Measurements from ENCODE around the gene SLCO4A1.
"Not testable (repeated sequence)": the region's sequence is repeated elsewhere in the genome, so short reads cannot be mapped to it uniquely, and the experiment has no call there.

SLCO4A1 gene

DNA sequence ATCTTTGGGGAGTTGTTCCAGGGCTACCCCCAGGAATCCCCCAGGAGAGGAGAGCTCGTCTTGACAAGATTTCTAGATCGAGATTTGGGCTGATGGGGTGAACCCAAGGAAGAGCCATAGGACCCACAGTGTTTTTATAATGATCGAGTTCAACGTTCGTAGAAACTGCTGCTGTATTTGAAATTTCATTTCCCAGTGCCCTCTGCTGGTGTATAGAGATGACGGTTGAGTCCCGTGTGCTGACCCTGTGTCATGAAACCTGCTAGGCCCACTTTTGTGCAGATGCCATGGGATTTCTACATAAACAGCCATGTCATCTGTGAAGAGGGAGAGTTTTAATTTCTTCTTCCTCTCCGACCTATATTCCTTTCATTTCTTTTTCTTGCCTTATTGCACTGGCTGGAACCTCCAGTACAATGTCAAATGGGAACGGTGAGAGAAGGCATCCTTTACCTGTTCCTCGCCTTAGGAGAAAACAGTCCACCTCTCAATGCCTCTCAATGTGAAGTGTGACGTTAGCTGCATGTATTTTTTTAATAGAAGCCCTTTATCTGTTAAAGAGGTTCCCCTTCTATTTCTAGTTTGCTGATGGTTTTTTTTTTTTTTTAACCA, 37.8 kb downstream of the SLCO4A1 start:
- no peak for DNase-seq (ENCODE audit: insufficient read length, low spot score)
- FAIRE-seq, result no peak

DNA sequence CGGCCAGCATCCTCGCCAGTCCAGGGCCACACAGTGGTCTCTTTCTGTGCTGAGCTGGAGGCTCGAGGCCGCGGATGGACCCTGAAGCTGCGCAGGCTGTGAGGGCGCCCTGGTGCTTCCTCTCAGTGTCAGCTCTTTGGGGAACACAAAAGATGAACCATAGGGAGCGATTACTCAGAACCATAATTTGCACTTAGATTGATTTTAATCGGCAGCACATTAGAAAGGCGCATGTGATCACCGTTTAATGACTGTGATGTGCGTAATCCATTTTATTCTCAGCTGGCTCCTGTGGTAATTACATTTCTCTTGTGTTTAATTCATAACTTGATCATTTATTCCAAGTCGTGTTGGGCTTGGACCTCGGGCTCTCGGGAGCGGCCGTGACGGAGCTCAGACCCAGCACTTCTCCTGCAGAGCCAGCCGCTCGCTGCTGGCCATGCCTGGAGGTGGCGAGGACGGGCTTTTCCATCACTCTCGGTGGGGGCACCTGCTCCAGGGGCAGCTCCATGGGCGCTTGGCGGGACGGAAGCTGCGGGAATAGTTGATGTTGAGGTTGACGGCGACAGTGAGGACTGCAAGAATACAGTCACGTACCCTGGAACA, 40.7 kb downstream of the SLCO4A1 start:
- FAIRE-seq (peak; percentile 13), DNase-seq (ENCODE audit: insufficient read length, low spot score) (no peak)

DNA sequence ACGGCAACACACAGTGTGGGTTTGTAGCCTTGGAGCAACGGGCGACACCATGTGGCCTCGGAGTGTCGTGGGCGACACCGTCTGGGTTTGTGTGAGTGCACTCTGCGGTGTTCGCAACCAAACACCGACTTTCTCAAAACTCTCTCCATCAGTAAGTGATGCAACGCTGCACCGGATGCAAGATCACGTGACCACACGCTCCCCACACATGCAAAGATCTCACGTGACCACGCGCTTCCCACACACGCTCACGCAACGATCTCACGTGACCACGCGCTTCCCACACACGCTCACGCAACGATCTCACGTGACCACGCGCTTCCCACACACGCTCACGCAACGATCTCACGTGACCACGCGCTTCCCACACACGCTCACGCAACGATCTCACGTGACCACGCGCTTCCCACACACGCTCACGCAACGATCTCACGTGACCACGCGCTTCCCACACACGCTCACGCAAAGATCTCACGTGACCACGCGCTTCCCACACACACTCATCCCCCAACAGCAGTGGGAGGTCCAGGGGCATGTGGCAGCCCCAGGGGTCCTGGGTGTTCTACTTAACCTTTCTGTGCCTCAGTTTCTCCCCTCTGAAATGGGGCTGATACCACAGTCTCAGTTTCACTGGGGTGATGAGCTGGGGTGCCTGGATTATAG, 41.5 kb downstream of the SLCO4A1 start:
- FAIRE-seq, result peak; percentile 92
- DNase-seq (ENCODE audit: insufficient read length, low spot score), result not testable (repeated sequence)

DNA sequence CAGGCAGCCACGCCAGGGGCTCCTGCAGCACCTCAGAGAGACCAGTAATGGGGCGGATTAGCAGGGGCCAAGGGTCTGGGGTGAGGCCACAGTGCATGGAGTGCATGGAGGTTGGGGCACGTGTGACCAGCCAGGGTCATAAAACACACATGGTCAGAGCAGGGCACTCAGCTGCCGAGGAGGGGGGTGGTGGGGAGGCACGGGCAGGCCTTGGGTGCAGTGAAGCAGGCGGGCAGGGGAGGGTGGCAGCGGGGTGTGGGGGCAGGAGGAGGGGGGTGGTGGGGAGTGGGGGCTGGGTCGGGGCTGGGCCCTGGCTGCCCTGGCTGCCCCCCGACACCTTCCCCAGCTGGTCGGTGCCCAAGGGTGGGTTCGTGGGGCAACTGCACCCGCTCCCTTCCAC, 42.7 kb downstream of the SLCO4A1 start:
- no peak for DNase-seq (ENCODE audit: insufficient read length, low spot score)
- FAIRE-seq, result no peak

DNA sequence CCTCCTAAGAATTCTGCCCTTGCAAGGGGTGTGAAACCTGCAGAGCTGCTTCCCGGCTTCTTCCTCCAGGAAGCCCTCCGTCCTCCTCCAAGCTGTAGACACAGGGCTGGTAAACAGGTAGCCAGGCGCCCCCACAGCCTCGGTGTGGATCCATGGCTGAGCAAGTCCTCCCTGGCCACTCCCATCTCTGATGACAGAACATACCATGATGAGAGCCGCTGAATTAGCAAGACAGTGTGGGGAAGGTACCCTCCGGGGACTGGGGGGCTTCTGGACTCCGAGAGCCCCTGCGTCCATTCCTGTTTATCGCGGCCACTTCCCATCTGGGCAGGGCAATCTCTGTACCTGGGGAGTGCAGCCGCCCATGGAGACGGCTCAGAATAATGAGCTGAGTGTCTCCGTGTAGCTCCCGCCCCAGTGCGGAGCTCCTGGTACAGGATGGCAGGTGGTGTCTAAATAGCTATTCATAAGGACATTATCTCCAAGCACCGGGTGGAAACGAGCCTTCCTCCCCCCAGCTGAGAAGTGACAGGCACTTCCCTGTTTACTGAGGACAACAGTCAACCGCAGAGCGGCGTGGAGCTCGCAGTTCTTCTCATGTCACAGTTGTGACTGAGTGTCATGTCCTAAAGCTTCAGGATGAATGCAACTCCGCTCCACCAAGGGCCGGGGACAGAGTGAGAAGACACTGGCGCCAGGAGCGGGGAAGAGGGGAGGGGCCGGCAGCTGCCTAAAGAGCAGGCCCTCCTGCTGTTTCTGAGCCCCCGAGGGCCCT, 43.7 kb downstream of the SLCO4A1 start:
- no peak for DNase-seq (ENCODE audit: insufficient read length, low spot score)
- peak; percentile 83 for FAIRE-seq

DNA sequence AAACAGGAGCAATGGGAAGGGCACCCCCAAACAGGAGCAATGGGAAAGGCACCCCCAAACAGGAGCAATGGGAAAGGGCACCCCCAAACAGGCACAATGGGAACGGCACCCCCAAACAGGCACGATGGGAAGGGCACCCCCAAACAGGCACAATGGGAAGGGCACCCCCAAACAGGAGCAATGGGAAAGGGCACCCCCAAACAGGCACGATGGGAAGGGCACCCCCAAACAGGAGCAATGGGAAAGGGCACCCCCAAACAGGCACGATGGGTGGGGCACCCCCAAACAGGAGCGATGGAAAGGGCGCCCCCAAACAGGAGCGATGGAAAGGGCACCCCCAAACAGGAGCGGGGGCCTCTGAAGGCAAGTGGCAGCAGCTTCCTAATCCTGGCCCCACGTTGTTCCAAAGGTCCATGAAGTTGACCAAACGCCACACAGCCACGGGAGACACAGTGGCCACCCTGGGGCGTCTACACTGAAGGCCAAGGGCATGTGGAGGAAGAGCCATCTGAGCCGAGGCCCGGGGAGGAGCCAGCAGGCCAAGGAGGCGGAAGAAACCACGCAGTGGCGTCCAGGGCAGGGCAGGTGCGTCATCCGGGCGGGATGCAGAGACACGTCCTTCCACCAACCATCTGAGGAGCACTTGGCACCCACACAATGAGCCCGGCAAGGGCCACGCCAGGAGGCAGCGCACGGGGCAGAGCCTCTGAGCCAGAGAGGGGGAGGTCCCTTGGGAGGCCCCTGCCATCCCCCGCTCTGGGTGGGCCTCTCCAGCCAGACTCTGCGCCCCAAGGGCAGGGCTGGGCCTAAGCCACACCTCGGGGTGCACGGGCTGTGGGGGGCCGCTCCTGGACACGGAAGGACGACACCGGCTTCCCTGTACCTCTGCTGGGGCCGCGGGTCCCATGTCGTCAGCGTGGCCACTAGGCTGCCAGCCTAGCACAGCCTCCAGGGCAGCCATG, 44.8 kb downstream of the SLCO4A1 start:
- DNase-seq (ENCODE audit: insufficient read length, low spot score), result no peak
- peak; percentile 72 for FAIRE-seq

DNA sequence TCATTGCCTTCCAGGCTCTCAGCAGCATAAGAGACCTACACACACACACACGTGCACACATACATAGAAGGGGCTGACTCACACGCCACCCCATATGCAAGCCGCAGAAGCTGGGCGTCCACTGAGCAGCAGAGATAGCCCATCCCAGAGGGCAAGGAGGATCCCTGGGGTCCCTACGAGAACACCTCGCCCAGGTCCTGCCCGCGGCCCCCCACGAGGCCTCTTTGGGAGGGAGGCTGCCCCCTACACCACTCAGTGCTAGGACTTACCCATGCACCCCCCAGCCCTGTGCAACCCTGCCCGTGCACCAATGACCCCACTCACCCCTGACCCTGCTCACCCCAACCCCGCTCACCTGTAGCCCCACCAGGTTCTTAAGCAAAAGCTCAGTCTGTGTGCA, 45.8 kb downstream of the SLCO4A1 start:
- DNase-seq (ENCODE audit: insufficient read length, low spot score), result no peak
- peak; percentile 44 for FAIRE-seq

DNA sequence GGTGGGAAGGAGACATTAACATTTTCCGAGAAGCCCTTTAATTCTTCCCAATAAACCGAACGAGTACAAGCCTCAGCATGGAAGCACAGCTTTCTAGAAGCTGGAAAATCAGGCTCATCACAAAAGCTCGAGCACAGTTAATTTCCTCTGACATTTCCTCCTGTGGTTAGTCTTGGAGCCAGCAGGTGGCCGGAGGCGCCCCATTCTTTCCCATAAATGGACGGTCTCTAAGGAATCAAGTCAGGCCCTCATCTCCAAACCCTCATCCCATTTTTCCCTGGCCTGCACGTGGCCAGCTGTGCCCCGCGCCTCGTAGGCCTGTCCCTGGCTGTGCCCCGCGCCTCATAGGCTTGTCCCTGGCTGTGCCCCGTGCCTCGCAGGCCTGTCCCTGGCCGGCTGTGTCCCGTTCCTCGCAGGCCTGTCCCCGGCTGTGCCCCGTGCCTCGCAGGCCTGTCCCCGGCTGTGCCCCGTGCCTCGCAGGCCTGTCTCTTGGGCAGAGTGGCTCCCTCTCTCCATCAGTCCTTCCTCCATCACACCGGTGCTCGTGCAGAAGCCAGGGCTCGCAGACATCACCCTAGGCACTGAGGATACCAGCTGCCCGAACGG, 46.7 kb downstream of the SLCO4A1 start:
- FAIRE-seq (peak; percentile 96), DNase-seq (ENCODE audit: insufficient read length, low spot score) (peak; percentile 54)

DNA sequence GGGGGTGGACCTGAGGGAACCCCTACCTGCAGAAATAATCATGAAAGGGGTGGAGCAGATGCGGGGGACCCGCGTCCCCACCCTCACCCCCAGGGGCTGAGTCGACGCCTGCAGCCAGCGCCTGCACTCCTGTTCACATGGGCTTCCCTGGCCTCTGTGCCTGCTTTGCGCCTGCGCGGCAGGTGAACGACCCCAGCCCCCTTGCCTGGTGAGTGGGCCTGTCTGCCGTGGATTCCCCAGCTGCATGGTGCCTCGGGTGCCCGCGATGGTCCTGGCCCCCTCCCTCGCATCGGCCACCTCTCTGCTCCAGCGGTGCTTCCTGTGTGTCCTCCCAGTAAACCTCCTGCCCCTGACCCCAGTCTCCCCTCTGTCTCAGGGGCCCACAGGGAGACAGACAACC, 47.6 kb downstream of the SLCO4A1 start:
- FAIRE-seq, result peak; percentile 48
- DNase-seq (ENCODE audit: insufficient read length, low spot score), result no peak

DNA sequence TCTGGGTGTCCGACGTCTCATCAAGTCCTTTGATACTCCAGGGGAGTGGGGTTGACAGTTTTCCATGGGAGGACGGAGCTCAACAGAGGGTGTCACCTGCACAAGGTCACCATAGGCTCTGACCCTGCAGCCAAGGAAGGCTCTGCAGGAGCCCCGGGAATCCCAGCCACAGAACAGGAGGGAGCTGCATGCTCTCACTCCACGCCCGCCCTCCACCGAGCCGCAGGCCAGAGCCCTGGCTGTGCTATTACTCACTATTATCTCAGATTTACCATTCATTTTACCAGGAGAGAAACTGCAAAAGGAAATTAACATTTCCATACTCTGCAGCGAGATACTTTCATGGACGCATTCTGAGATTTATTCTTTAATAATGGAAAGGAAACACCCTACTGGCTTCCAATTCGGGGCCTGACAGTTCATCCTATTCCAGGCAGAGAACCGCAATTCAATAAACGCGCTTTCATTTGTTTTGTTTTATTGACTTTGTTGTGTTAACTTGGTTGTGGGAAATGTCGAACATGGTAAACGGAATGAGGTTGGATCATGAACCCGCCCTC, 48.0 kb downstream of the SLCO4A1 start:
- no peak for FAIRE-seq
- no peak for DNase-seq (ENCODE audit: insufficient read length, low spot score)

DNA sequence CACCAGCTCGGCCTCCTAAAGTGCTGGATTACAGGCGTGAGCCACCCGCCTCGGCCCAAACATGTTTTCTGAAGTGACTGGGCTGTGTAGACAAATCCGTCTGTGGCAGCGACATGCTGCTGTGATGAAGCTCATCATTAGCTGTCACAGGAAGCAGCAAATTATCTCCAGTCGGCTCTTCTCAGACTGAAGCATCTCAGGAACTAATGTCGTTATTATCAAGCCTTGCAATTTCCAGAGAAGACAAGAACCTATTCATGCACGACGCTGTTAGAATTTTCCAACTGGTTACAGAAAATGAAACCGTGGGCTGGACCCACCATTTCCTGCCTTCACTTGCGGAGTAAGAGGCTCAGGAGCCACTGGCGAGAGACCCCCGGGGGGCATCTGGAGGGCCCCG, 49.2 kb downstream of the SLCO4A1 start:
- peak; percentile 20 for FAIRE-seq
- no peak for DNase-seq (ENCODE audit: insufficient read length, low spot score)

DNA sequence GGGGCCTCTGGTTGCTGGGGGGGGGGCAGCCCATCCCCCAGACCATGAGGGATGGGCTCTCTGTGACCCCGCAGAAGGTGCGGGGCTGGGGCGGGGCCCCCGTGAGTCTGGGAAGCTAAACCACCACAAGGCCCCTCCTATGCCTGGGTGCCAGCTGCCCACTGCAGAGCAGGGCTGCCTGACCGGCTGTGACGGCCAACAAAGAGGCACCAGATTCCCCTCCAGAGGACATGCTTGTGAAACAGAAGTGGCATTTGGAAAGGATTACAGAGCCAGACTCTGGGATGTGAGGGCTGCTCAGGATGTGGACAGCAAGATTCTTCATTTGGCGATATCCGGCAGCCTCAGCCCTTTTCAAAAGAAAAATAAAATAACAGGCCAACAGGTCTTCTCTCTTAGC, 49.9 kb downstream of the SLCO4A1 start:
- DNase-seq (ENCODE audit: insufficient read length, low spot score) (no peak), FAIRE-seq (no peak)

DNA sequence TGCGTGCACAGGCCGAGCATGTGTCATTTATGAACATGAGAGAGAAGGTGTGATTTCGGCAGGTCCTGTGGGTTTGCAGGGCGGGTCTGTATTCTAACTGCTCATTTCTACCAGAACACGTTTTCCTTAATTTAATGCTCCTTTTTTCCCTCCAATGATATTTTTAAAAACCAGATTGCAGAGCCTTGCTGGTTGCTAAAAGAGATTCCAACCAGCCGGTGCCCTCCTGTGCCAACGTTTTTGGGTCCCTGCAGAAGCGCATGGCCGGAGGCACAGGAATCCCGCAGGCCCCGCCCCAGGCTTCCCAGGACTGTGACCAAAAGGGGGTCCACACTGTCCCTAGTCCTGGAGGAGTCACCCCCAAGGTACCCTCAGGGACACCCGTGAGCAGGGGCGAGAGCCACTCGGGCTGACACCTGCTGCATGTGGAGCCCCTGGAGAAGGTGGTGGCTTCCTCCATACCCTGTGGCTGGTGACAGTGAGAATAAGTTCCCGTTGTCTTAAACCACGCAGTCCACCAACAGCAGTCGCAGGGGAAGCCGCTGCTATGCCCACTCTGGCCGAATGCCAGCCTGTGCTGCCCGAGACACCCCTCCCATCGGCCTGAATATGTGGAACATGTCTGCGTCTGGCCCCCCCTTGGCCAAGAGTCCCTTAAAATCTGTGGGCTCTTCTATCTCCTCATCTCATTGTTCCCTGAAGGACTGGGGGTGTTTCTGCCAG, 50.7 kb downstream of the SLCO4A1 start:
- DNase-seq (ENCODE audit: insufficient read length, low spot score) (no peak), FAIRE-seq (no peak)

DNA sequence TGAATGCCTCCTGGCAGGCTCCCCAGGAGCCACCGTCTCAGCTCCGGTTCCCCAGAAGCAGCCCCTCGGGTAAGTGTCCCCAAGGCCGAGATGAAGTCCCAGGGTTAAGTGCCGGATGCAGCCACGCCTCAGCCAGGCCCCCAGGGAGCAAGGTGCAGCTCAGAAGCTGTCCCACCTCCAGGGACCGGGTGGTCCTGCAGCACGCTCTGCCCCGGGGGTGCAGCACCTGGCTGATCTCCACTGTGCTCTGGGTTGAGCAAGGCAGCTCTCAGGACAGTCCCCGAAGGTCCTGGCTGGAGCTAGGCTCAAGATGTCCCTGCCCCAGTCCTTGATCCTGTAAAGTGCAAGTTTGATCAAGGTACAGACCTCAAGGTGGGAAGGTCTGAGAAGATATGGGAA, 51.2 kb downstream of the SLCO4A1 start:
- no peak for DNase-seq (ENCODE audit: insufficient read length, low spot score)
- peak; percentile 4 for FAIRE-seq

DNA sequence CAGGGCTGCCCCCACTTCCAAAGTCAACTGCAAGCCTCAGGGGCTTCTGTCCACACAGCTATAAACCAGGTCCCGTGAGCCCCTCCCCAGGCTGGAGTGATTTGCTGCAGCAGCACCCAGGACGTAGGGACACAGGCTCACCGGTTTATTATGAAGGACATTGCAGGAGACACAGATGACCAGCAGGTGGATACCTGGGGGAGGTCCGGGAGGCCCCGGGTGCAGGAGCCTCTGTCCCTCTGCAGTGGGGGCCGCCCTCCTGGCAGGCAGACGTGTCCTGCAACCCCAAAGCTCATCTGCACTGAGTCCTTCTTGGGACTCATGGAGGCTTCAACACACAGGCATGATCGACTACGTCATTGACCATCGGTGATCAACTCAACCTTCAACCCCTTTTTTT, 51.8 kb downstream of the SLCO4A1 start:
- DNase-seq (ENCODE audit: insufficient read length, low spot score), result no peak
- FAIRE-seq, result peak; percentile 44

DNA sequence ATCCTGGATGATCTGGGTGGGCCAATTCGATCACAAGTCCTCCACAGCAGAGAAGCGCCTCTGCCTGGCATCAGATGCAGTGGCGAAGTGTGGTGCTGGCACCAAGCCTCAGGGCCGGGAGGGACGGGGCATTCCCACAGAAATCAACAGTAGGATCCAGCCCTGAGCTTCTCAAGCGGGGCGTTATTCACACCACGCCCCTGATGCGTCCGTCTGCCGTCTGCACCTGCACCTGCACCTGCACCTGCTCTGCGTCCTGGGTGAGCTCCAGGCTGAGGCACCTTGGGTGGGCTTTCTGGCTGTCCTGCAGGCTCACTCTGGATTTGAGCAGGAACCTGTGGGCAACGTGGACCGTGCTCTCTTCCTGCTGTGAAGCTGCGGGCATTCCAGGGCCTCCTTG, 52.6 kb downstream of the SLCO4A1 start:
- FAIRE-seq, result no peak
- no peak for DNase-seq (ENCODE audit: insufficient read length, low spot score)

DNA sequence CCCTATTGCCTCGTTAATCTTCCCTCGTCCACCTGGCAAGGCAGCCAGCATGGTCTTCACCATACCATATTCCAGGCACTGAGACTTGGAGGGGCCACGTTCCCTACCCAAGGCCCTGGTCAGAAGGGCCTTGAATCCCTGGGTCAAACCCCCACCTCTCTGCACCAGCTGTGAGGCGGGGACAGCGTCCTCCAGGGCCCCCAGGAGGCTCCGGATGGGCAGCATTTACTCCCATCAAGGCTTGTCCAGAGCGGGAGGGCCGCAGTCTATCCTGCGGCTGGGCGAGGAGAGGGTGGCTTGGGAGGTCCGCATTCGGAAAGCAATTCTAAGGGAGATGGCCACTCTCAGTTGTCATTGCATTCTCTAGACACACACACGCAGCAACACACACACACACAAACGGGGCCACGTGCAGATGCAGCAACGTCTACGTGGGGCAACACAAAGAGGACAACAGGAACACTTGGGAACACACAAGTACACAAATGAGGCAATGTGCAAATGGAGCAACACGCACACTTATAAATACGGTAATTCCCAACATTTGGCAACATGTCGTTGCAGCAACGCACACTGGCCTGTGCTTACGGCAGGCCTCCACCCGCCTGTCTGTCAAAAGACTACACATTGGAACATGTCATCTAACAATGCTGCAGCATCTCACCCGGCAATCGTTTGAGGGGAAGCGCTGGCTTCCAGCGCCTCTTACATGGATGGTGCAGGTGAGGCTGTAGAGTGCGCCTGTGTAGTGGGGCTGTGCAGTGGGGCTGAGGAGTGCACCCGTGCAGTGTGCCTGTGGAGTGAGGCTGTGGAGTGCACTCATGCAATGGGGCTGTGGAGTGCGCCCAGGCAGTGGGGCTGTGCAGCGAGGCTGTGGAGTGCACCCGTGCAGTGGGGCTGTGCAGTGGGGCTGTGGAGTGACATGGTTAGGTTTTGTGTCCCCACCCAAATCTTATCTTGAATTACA, 53.4 kb downstream of the SLCO4A1 start:
- no peak for DNase-seq (ENCODE audit: insufficient read length, low spot score)
- FAIRE-seq, result peak; percentile 89

DNA sequence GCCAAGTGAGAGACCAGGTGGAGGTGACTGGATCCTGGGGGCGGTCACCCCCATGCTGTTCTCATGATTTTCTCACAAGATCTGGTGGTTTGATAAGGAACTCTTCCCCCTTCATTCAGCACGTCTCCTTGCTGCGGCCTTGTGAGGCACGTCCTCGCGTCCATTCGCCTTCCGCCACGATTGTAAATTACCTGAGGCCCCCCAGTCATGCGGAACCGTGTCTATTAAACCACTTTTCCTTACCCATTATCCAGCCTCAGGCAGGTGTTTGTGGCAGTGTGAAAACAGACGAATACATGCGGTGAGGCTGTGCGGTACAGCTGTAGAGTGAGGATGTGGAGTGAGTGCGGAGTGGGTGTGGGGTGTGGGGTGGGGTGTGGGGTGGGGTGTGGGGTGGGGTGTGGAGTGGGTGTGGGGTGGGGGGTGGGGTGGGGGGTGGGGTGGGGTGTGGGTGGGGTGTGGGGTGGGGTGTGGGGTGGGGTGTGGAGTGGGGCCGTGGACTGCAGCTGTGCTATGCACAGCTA, 54.2 kb downstream of the SLCO4A1 start:
- DNase-seq (ENCODE audit: insufficient read length, low spot score) (no peak), FAIRE-seq (no peak)
